PFSK-1 (cell line): Measurements from ENCODE around the gene RAD51B.

ENCODE experiments used
- FOXP2 ChIP-seq: optimal IDR thresholded peaks from 2 replicates; pipeline ENCODE3; 2011; ENCODE audit warnings: borderline replicate concordance, control low read depth, inconsistent platforms; ENCODE audit not compliant: insufficient read depth; ENCODE audit errors: extremely low read length, extremely low read depth
- POLR2AphosphoS5 ChIP-seq: IDR thresholded peaks from 2 replicates; pipeline ENCODE4 v1.6.1; 2012; ENCODE audit warnings: low read depth, mild to moderate bottlenecking, control low read depth, low read length, moderate library complexity
- REST ChIP-seq, 2 experiments: IDR thresholded peaks; 2 replicates each; pipeline versions ENCODE4 v1.6.1 to v1.8.0; 2011 to 2012; ENCODE audit warnings: low read depth in 2 of 2, low read length in 2 of 2, control low read depth in 1 of 2, inconsistent platforms in 1 of 2, mild to moderate bottlenecking in 1 of 2, moderate library complexity in 1 of 2; ENCODE audit not compliant: insufficient read depth in 1 of 2
- SIN3A ChIP-seq: IDR thresholded peaks from 2 replicates; pipeline ENCODE4 v1.6.1; 2012; ENCODE audit warnings: mild to moderate bottlenecking, low read length, moderate library complexity, borderline replicate concordance; ENCODE audit not compliant: insufficient read depth
- TAF1 ChIP-seq: IDR thresholded peaks from 2 replicates; pipeline ENCODE4 v1.6.1; 2012; ENCODE audit warnings: low read length, control low read depth, borderline replicate concordance; ENCODE audit not compliant: insufficient read depth

RAD51B gene

DNA sequence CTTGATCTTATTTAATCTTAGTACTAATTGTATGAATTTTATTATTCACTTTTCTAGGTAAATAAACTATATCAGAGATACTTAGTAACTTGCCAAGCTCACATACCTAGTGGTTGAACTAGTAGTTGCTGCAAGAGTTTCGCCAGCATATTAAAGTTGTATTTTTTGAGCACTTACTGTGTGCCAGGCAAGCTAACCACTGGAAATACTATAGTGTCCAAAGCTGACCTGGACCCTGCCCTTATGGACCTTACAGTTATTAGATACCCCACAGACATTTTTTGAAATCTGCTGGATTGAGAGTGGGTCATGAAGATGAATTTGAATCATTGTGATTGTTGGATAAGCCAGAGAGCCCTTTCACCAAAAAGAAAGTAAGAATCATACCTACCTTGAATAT is 125.0 kb downstream of the RAD51B start:
- no peak for TF ChIP-seq REST (IDR thresholded peaks at IDR 0.05; ENCODE audit: insufficient read depth in 1 of 2, low read depth in 2 of 2, low read length in 2 of 2)

- TF ChIP-seq POLR2AphosphoS5 (no peak), REST (IDR thresholded peaks at IDR 0.05; ENCODE audit: insufficient read depth in 1 of 2, low read depth in 2 of 2, low read length in 2 of 2) (no peak), SIN3A (no peak), FOXP2 (no peak), TAF1 (no peak)
Measured at GRCh38 chr14:67949771-67950170, 130.2 kb downstream of the RAD51B start.

- TF ChIP-seq SIN3A (no peak), POLR2AphosphoS5 (no peak), FOXP2 (no peak), TAF1 (no peak), REST (IDR thresholded peaks at IDR 0.05; ENCODE audit: insufficient read depth in 1 of 2, low read depth in 2 of 2, low read length in 2 of 2) (no peak)
Measured at GRCh38 chr14:67950386-67950785, 130.8 kb downstream of the RAD51B start.

- no peak for TF ChIP-seq SIN3A
- TF ChIP-seq TAF1 = no peak
- TF ChIP-seq REST (IDR thresholded peaks at IDR 0.05; ENCODE audit: insufficient read depth in 1 of 2, low read depth in 2 of 2, low read length in 2 of 2) = no peak
- no peak for TF ChIP-seq POLR2AphosphoS5
- no peak for TF ChIP-seq FOXP2
Measured at GRCh38 chr14:67951529-67952135, 132.1 kb downstream of the RAD51B start.

GRCh38 chr14:67952381-67952780 is 132.8 kb downstream of the RAD51B start:
- TF ChIP-seq REST (IDR thresholded peaks at IDR 0.05; ENCODE audit: insufficient read depth in 1 of 2, low read depth in 2 of 2, low read length in 2 of 2) (no peak), POLR2AphosphoS5 (no peak), TAF1 (no peak), SIN3A (no peak), FOXP2 (no peak)
